H1 (cell line): ENCODE data around the gene MAML3. TPM values are rescaled to one million over a fixed set of nuclear protein-coding genes. Genes with fewer than 3 reads are reported as not detected.

Experiments used
- CTCF ChIA-PET: fragments of 300-600 bp; sonication (Branson Sonifier 250); formaldehyde crosslinking; loops from one replicate; lab custom pipeline; 2021; ENCODE audit not compliant: partially characterized antibody; lab: Charles Lee
- POLR2A ChIA-PET: fragments of 300-600 bp; sonication (Branson Sonifier 250); formaldehyde crosslinking; loops from one replicate; lab custom pipeline; 2021; ENCODE audit warnings: inconsistent platforms; ENCODE audit not compliant: partially characterized antibody; lab: Charles Lee
- DNase-seq, 2 experiments: peaks; one replicate each; pipeline versions ENCODE4 v3.0.0 to v3.0.0-alpha.2; 2010 to 2022; ENCODE audit warnings: low spot score in 2 of 2, low read depth in 1 of 2, mixed read lengths in 1 of 2
- FAIRE-seq: peaks from 2 replicates; lab custom pipeline; 2011; peaks lifted over from hg19 to GRCh38; lab: Jason Lieb, UNC
- H2AFZ ChIP-seq: 2 replicates; pipeline ENCODE4 v1.8.1; 2012; ENCODE audit warnings: low read length, inconsistent platforms
- H2AK5ac ChIP-seq: 2 replicates; pipeline ENCODE4 v1.6.1; 2013; ENCODE audit warnings: low read depth, low read length
- H2BK120ac ChIP-seq: replicated peaks from 2 replicates; pipeline ENCODE3; 2013; ENCODE audit warnings: low read depth, low read length, inconsistent platforms
- H2BK12ac ChIP-seq: 2 replicates; pipeline ENCODE4 v1.6.1; 2013; ENCODE audit warnings: low read depth, low read length
- H2BK15ac ChIP-seq: 2 replicates; pipeline ENCODE4 v1.6.1; 2013; ENCODE audit warnings: low read length
- H2BK20ac ChIP-seq: 2 replicates; pipeline ENCODE4 v1.6.1; 2013; ENCODE audit warnings: low read length
- H2BK5ac ChIP-seq: 2 replicates; pipeline ENCODE4 v1.6.1; 2013; ENCODE audit warnings: low read depth, low read length
- H3K14ac ChIP-seq: 2 replicates; pipeline ENCODE4 v1.6.1; 2013; ENCODE audit warnings: inconsistent platforms; ENCODE audit not compliant: insufficient read length
- H3K18ac ChIP-seq: 2 replicates; pipeline ENCODE4 v1.6.1; 2013; ENCODE audit warnings: low read length; ENCODE audit errors: extremely low read depth
- H3K23ac ChIP-seq: 2 replicates; pipeline ENCODE4 v1.6.1; 2013; ENCODE audit warnings: inconsistent platforms; ENCODE audit not compliant: insufficient read length
- H3K23me2 ChIP-seq: 2 replicates; pipeline ENCODE4 v1.6.1; 2013; ENCODE audit warnings: low read depth, low read length
- H3K27ac ChIP-seq: 2 replicates; pipeline ENCODE4 v1.6.1; 2011; ENCODE audit warnings: low read depth, low read length, inconsistent platforms
- H3K27me3 ChIP-seq, 4 experiments: replicated peaks in 1 of 4; 1 replicate in 1 of 4; 2 replicates in 3 of 4; pipeline versions ENCODE4 v1.6.1 to v1.8.1; 2011 to 2013; ENCODE audit warnings: low read length in 3 of 4, mild to moderate bottlenecking in 3 of 4, inconsistent platforms in 2 of 4, mixed read lengths in 2 of 4, moderate library complexity in 1 of 4; ENCODE audit not compliant: control insufficient read depth in 3 of 4, insufficient read depth in 3 of 4; ENCODE audit errors: extremely low read depth in 1 of 4
- H3K36me3 ChIP-seq, 4 experiments: 2 replicates each; pipeline versions ENCODE4 v1.6.1 to v1.8.1; 2011 to 2013; ENCODE audit warnings: mild to moderate bottlenecking in 4 of 4, low read length in 3 of 4, moderate library complexity in 2 of 4, control low read depth in 1 of 4, inconsistent platforms in 1 of 4; ENCODE audit not compliant: insufficient read depth in 4 of 4, control insufficient read depth in 2 of 4
- H3K4ac ChIP-seq: replicated peaks from 2 replicates; pipeline ENCODE3; 2013; ENCODE audit warnings: low read length, low read depth, mixed read lengths, inconsistent platforms; ENCODE audit not compliant: insufficient read length
- H3K4me1 ChIP-seq, 4 experiments: replicated peaks in 1 of 4; 1 replicate in 1 of 4; 2 replicates in 3 of 4; pipeline versions ENCODE4 v1.6.1 to v1.8.1; 2011 to 2013; ENCODE audit warnings: low read length in 3 of 4, inconsistent platforms in 2 of 4, mixed read lengths in 1 of 4; ENCODE audit not compliant: insufficient read depth in 4 of 4, control insufficient read depth in 3 of 4
- H3K4me2 ChIP-seq, 2 experiments: 2 replicates each; pipeline versions ENCODE4 v1.6.1 to v1.8.1; 2011 to 2013; ENCODE audit warnings: low read depth in 2 of 2, low read length in 2 of 2, control low read depth in 1 of 2, inconsistent platforms in 1 of 2, mild to moderate bottlenecking in 1 of 2; ENCODE audit not compliant: insufficient read depth in 1 of 2
- H3K4me3 ChIP-seq, 4 experiments: fragments of 200-600, 300-600 bp in 1 of 4; sonication (generic), shearing (Covaris generic), sonication (Bioruptor Twin) in 1 of 4; 2 replicates each; pipeline versions ENCODE4 v1.5.1 to v1.8.1; 2011 to 2016; ENCODE audit warnings: low read length in 4 of 4, low read depth in 3 of 4, control low read depth in 2 of 4, inconsistent platforms in 2 of 4, mild to moderate bottlenecking in 2 of 4, mixed read lengths in 1 of 4, moderate library complexity in 1 of 4; ENCODE audit not compliant: insufficient read depth in 2 of 4; ENCODE audit errors: extremely low read depth in 1 of 4
- H3K56ac ChIP-seq: replicated peaks from 2 replicates; pipeline ENCODE3; 2013; ENCODE audit warnings: low read depth, mild to moderate bottlenecking, mixed read lengths, low read length, inconsistent platforms; ENCODE audit not compliant: insufficient read length
- H3K79me1 ChIP-seq: 2 replicates; pipeline ENCODE4 v1.6.1; 2013; ENCODE audit warnings: low read depth, low read length, control low read depth
- H3K79me2 ChIP-seq, 2 experiments: 2 replicates each; pipeline versions ENCODE4 v1.6.1 to v1.8.1; 2012 to 2013; ENCODE audit warnings: low read length in 2 of 2, mild to moderate bottlenecking in 2 of 2, inconsistent platforms in 1 of 2; ENCODE audit not compliant: insufficient read depth in 2 of 2, control insufficient read depth in 1 of 2
- H3K9ac ChIP-seq, 4 experiments: replicated peaks in 1 of 4; 1 replicate in 1 of 4; 2 replicates in 3 of 4; pipeline versions ENCODE4 v1.6.1 to v1.8.1; 2011 to 2013; ENCODE audit warnings: low read depth in 3 of 4, low read length in 3 of 4, control low read depth in 2 of 4, mild to moderate bottlenecking in 2 of 4, moderate library complexity in 2 of 4, inconsistent platforms in 1 of 4; ENCODE audit errors: extremely low read depth in 1 of 4
- H3K9me3 ChIP-seq, 2 experiments: 2 replicates each; pipeline versions ENCODE4 v1.6.1 to v1.8.1; 2012 to 2013; ENCODE audit warnings: mild to moderate bottlenecking in 2 of 2, moderate library complexity in 2 of 2, control low read depth in 1 of 2, inconsistent platforms in 1 of 2, low read depth in 1 of 2, low read length in 1 of 2, mixed read lengths in 1 of 2; ENCODE audit not compliant: insufficient read depth in 2 of 2
- H4K20me1 ChIP-seq, 2 experiments: replicated peaks in 1 of 2; 2 replicates each; pipeline versions ENCODE3 to v1.8.1; 2011 to 2013; ENCODE audit warnings: inconsistent platforms in 2 of 2, low read length in 2 of 2, mild to moderate bottlenecking in 1 of 2; ENCODE audit not compliant: insufficient read depth in 2 of 2, control insufficient read depth in 1 of 2
- H4K5ac ChIP-seq: 2 replicates; pipeline ENCODE4 v1.6.1; 2013; ENCODE audit warnings: low read length, low read depth, mixed read lengths, inconsistent platforms; ENCODE audit not compliant: insufficient read length
- H4K8ac ChIP-seq: 2 replicates; pipeline ENCODE4 v1.8.0; 2013; ENCODE audit warnings: mild to moderate bottlenecking, moderate library complexity, low read length, inconsistent platforms; ENCODE audit not compliant: insufficient read depth; ENCODE audit errors: extremely low read depth
- H4K91ac ChIP-seq: replicated peaks from 2 replicates; pipeline ENCODE3; 2013; ENCODE audit warnings: low read length, mixed read lengths, inconsistent platforms; ENCODE audit not compliant: insufficient read length
- BCL11A ChIP-seq, 2 experiments: IDR thresholded peaks; one replicate each; pipeline ENCODE4 v1.6.1; 2011; ENCODE audit warnings: low read depth in 2 of 2, low read length in 2 of 2, mild to moderate bottlenecking in 2 of 2
- BRCA1 ChIP-seq: IDR thresholded peaks from 2 replicates; pipeline ENCODE4 v1.6.1; 2012; ENCODE audit warnings: low read depth, low read length, improper control_type of control experiment
- CBX8 ChIP-seq: fragments of 300-800, 300-1000 bp; sonication (generic); IDR thresholded peaks from 2 replicates; pipeline ENCODE4 v1.7.1; 2016; ENCODE audit warnings: low read depth, low read length, borderline replicate concordance
- EP300 ChIP-seq, 2 experiments: IDR thresholded peaks; 1 replicate in 1 of 2; 2 replicates in 1 of 2; pipeline ENCODE4 v1.6.1; 2011 to 2012; ENCODE audit warnings: low read depth in 2 of 2, low read length in 2 of 2, mild to moderate bottlenecking in 2 of 2, borderline replicate concordance in 1 of 2, inconsistent platforms in 1 of 2, moderate library complexity in 1 of 2
- GABPA ChIP-seq: IDR thresholded peaks from 2 replicates; pipeline ENCODE4 v1.6.1; 2011; ENCODE audit warnings: mild to moderate bottlenecking, low read length, moderate library complexity, borderline replicate concordance; ENCODE audit not compliant: insufficient read depth
- HDAC6 ChIP-seq: IDR thresholded peaks from one replicate; pipeline ENCODE4 v1.7.1; 2012; ENCODE audit warnings: low read depth, mild to moderate bottlenecking, inconsistent platforms, low read length, moderate library complexity
- JUN ChIP-seq: IDR thresholded peaks from 2 replicates; pipeline ENCODE4 v1.6.1; 2011; ENCODE audit warnings: low read depth, mild to moderate bottlenecking, improper control_type of control experiment, low read length
- MAFK ChIP-seq: IDR thresholded peaks from 2 replicates; pipeline ENCODE4 v1.6.1; 2012; ENCODE audit warnings: low read depth, mild to moderate bottlenecking, improper control_type of control experiment, low read length
- SIX5 ChIP-seq: IDR thresholded peaks from 2 replicates; pipeline ENCODE4 v1.6.1; 2011; ENCODE audit warnings: mild to moderate bottlenecking, low read depth, low read length
- SP1 ChIP-seq: IDR thresholded peaks from 2 replicates; pipeline ENCODE4 v1.6.1; 2011; ENCODE audit warnings: low read depth, low read length
- SP4 ChIP-seq: IDR thresholded peaks from 2 replicates; pipeline ENCODE4 v1.6.1; 2012; ENCODE audit warnings: low read length, inconsistent platforms
- TAF1 ChIP-seq: IDR thresholded peaks from 2 replicates; pipeline ENCODE4 v1.6.1; 2011; ENCODE audit warnings: mild to moderate bottlenecking, low read depth, low read length
- TEAD4 ChIP-seq: IDR thresholded peaks from 2 replicates; pipeline ENCODE4 v1.6.1; 2012; ENCODE audit warnings: low read depth, low read length, inconsistent platforms, mixed read lengths
- WGBS, 2 experiments: shearing (Covaris generic) in 1 of 2; methylation state at CpG; one replicate each; pipeline versions ENCODE4 v1.1.6 to v1.1.7; 2013 to 2015; ENCODE audit warnings: low lambda C conversion rate in 2 of 2, mixed read lengths in 2 of 2, inconsistent platforms in 1 of 2, low coverage in 1 of 2, missing lambda C conversion rate in 1 of 2; ENCODE audit not compliant: insufficient replicate concordance in 2 of 2, insufficient coverage in 1 of 2, insufficient read length in 1 of 2; ENCODE audit errors: extremely low coverage in 1 of 2, missing lambda C conversion rate in 1 of 2; 5-methylcytosine and 5-hydroxymethylcytosine counted together
- polyA plus RNA-seq, 7 experiments: library from polyadenylated mRNA; depleted of rRNA in 3 of 7; stranded (reverse) in 5 of 7; unstranded in 2 of 7; fragments of >200 nt in 5 of 7; fragments of 200-250 nt in 2 of 7; gene quantifications; 1 replicate in 5 of 7; 2 replicates in 1 of 7; 4 replicates in 1 of 7; pipeline versions ENCODE4 v1.2.1 to v1.2.3, GENCODE V29; 2011 to 2013; ENCODE audit warnings: missing spikeins in 2 of 7, mixed read lengths in 2 of 7
- total RNA-seq: library from RNA; stranded (reverse); fragmentation: NEBNext Ultra II Directional; extraction: Animal tissue kit (Norgen Biotek cat#: 25700); gene quantifications from 2 replicates; pipeline ENCODE4 v1.2.1, GENCODE V29; 2021
- TF ChIP-seq, protein P1 (sequence below): IDR thresholded peaks from 2 replicates; pipeline ENCODE4 v1.6.1; 2011; ENCODE audit warnings: low read length, improper control_type of control experiment

Gene MAML3
- total and polyA plus RNA-seq, 2 of the 8 experiments (the other 6 are each of a cell fraction or from before 2014, with no cell fraction given), result 2.1 to 5.7 TPM

DNA sequence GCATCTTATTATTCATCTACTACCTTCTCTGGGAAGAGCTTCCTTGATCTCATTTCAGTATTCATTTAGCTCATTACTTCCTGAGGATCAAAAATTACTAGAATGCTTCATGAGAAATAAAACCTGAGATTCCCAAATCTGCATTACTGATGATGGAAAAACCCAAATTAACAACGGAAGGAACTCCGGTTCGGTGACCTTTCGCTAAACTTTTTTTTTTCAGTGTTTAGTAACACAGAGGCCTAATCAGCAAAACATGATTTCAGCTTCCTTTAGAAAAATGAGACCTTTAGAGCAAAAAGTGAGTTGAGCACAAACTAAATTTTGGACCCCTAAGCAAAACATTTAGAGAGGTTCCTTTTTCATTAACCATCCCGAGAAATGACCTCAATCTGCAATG, 229.2 kb downstream of the MAML3 start:
- Histone ChIP-seq H4K8ac (no peak overlapping the region), H3K27me3 (no peaks in the 10 kb centered on the region; a peak in 2 of 7 replicates), H2BK5ac (no peak overlapping the region), H3K79me1 (no peaks in the 10 kb centered on the region), H3K36me3 (no peaks in the 10 kb centered on the region), H3K27ac (no peak overlapping the region), H3K4me1 (peaks cover 0 to 15% (median 9%) of the 10 kb centered on the region in 4 experiments; a peak in 4 of 7 replicates), H3K4ac (no peak overlapping the region), H3K23me2 (no peaks in the 10 kb centered on the region), H3K56ac (no peak overlapping the region), H3K9ac (no peak overlapping the region), H4K20me1 (no peaks in the 10 kb centered on the region), H3K9me3 (no peaks in the 10 kb centered on the region), H3K4me2 (no peak overlapping the region), H2AFZ (no peak overlapping the region), H3K4me3 (no peak overlapping the region), H2AK5ac (no peak overlapping the region), H2BK12ac (no peak overlapping the region), H4K5ac (no peak overlapping the region), H2BK20ac (no peak overlapping the region), H2BK120ac (no peak overlapping the region), H3K23ac (no peak overlapping the region), H3K14ac (no peak overlapping the region), H3K18ac (no peak overlapping the region), H2BK15ac (no peak overlapping the region), H3K79me2 (no peaks in the 10 kb centered on the region), H4K91ac (no peak overlapping the region)
- ChIA-PET POLR2A (no interaction called here), CTCF (interaction anchor here (0.6 to 0.7 kb wide), 3 partner anchors 89 to 330 kb away, joined by 3 to 7 read pairs (median 4); no protein-coding TSS in a partner anchor)
- WGBS, 2 experiments, result 93% methylated on average over 5 of the region's 5 CpGs; no CpG with 5 or more reads in 1 of the 2 experiments
- no peak for FAIRE-seq
- DNase-seq, result no peak
- TF ChIP-seq MAFK (no peak), GABPA (no peak), CBX8 (no peak), HDAC6 (no peak), EP300 (IDR thresholded peaks at IDR 0.05; ENCODE audit: borderline replicate concordance in 1 of 2, low read depth in 2 of 2, low read length in 2 of 2) (no peak), JUN (no peak), SP1 (no peak), SP4 (no peak), TEAD4 (no peak), SIX5 (no peak), BRCA1 (no peak), TAF1 (no peak), BCL11A (IDR thresholded peaks at IDR 0.05; ENCODE audit: low read depth in 2 of 2, low read length in 2 of 2) (no peak)
- TF ChIP-seq, protein P1, sequence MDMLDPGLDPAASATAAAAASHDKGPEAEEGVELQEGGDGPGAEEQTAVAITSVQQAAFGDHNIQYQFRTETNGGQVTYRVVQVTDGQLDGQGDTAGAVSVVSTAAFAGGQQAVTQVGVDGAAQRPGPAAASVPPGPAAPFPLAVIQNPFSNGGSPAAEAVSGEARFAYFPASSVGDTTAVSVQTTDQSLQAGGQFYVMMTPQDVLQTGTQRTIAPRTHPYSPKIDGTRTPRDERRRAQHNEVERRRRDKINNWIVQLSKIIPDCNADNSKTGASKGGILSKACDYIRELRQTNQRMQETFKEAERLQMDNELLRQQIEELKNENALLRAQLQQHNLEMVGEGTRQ, result no peak
